GM23338 (cell line): Measurements from ENCODE around the gene FHIT.

ENCODE experiments used
- CREB1 ChIP-seq: fragments of 250-450 bp; sonication (Bioruptor Pico); IDR thresholded peaks from 2 replicates; pipeline ENCODE4 v1.5.0; 2020; ENCODE audit warnings: low read depth, mild to moderate bottlenecking, moderate library complexity
- CTCF ChIP-seq, 2 experiments: fragments of 200-600 bp in 1 of 2; sonication (generic) in 1 of 2; conservative IDR thresholded peaks; 2 replicates each; pipeline versions ENCODE4 v1.5.1 to v1.6.1; 2016 to 2017; ENCODE audit warnings: antibody characterized with exemption in 2 of 2, low read depth in 2 of 2, mild to moderate bottlenecking in 2 of 2, moderate library complexity in 1 of 2
- ETS1 ChIP-seq: IDR thresholded peaks from 2 replicates; pipeline ENCODE4 v1.6.1; 2016; ENCODE audit warnings: antibody characterized with exemption
- EZH2 ChIP-seq: fragments of 200-600 bp; sonication (generic); IDR thresholded peaks from one replicate; pipeline ENCODE4 v1.8.0; 2017; ENCODE audit warnings: antibody characterized with exemption, mild to moderate bottlenecking, low read depth; ENCODE audit not compliant: unreplicated experiment
- EZH2phosphoT487 ChIP-seq: fragments of 200-600 bp; sonication (generic); IDR thresholded peaks from one replicate; pipeline ENCODE4 v1.8.1; 2018; ENCODE audit warnings: antibody characterized with exemption; ENCODE audit not compliant: unreplicated experiment
- JUNB ChIP-seq: IDR thresholded peaks from one replicate; pipeline ENCODE4 v1.6.1; 2016; ENCODE audit warnings: antibody characterized with exemption; ENCODE audit not compliant: unreplicated experiment
- NANOG ChIP-seq: IDR thresholded peaks from 2 replicates; pipeline ENCODE4 v1.6.1; 2016; ENCODE audit warnings: antibody characterized with exemption, borderline replicate concordance
- POLR2AphosphoS5 ChIP-seq: IDR thresholded peaks from 2 replicates; pipeline ENCODE4 v1.6.1; 2016; ENCODE audit warnings: antibody characterized with exemption, low read depth
- REST ChIP-seq: IDR thresholded peaks from one replicate; pipeline ENCODE4 v1.6.1; 2018; ENCODE audit warnings: antibody characterized with exemption; ENCODE audit not compliant: unreplicated experiment
- STAT1 ChIP-seq: IDR thresholded peaks from one replicate; pipeline ENCODE4 v1.6.1; 2016; ENCODE audit warnings: antibody characterized with exemption; ENCODE audit not compliant: unreplicated experiment
- ZNF331 ChIP-seq: fragments of 250-450 bp; sonication (Bioruptor Pico); IDR thresholded peaks from 2 replicates; pipeline ENCODE4 v1.5.0; 2020; ENCODE audit warnings: low read depth, mild to moderate bottlenecking, moderate library complexity
- ZNF462 ChIP-seq: fragments of 250-450 bp; sonication (Bioruptor Pico); IDR thresholded peaks from 2 replicates; pipeline ENCODE4 v1.5.0; 2020; ENCODE audit warnings: mild to moderate bottlenecking, moderate library complexity

- no peak for TF ChIP-seq NANOG
- TF ChIP-seq CTCF (conservative IDR thresholded peaks at IDR 0.05; ENCODE audit: low read depth in 2 of 2) = no peak
- TF ChIP-seq EZH2 = no peak
- no peak for TF ChIP-seq ETS1
- no peak for TF ChIP-seq POLR2AphosphoS5
- TF ChIP-seq ZNF331 = no peak
- no peak for TF ChIP-seq REST
- TF ChIP-seq EZH2phosphoT487 = no peak
- no peak for TF ChIP-seq JUNB
- TF ChIP-seq CREB1 (CRISPR knock-in tag) = no peak
- TF ChIP-seq STAT1 = no peak
- no peak for TF ChIP-seq ZNF462 (CRISPR knock-in tag)
These were observed 1487.1 kb downstream of the FHIT start for GRCh38 chr3:59764171-59764570.
